NCI-H526 treated with DMSO at 0.1 percent for 48 hours (cell line): ENCODE measurements around the gene TAGLN2.
"Not testable (repeated sequence)": the region's sequence is repeated elsewhere in the genome, so short reads cannot be mapped to it uniquely, and the experiment has no call there.

ENCODE experiments used
- DNase-seq: peaks from one replicate; lab custom pipeline; 2025; lab: John Stamatoyannopoulos, UW

Gene TAGLN2

GRCh38 chr1:159921251-159921650 is 4.1 kb downstream of the TAGLN2 start:
- no peak for DNase-seq

DNA sequence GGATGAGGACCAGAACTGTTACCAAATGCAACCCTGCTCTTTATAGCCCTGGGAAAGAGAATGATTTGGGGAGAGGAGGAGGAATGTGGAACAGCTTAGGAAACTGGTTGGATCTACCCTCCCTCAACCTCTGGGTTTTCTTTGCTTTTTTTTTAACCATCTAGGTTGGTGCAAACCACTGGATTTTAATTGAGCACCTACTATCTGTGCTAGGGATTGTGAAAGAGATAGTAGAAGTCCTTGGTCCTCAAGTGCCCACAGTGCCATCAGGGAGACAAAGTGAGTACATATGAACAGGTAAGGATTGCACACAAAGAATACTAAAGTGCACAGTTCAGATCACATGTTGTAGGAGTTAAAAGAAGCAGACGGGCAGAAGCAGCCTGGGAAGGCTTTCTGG is 4.7 kb downstream of the TAGLN2 start:
- no peak for DNase-seq

GRCh38 chr1:159920202-159920601 is 5.1 kb downstream of the TAGLN2 start:
- no peak for DNase-seq

- DNase-seq = no peak
These were observed 6.0 kb downstream of the TAGLN2 start for GRCh38 chr1:159919236-159919865.

- DNase-seq = no peak
These were observed 6.7 kb downstream of the TAGLN2 start for GRCh38 chr1:159918352-159919200.

- DNase-seq = no peak
These were observed 7.6 kb downstream of the TAGLN2 start for GRCh38 chr1:159917533-159918351.

DNA sequence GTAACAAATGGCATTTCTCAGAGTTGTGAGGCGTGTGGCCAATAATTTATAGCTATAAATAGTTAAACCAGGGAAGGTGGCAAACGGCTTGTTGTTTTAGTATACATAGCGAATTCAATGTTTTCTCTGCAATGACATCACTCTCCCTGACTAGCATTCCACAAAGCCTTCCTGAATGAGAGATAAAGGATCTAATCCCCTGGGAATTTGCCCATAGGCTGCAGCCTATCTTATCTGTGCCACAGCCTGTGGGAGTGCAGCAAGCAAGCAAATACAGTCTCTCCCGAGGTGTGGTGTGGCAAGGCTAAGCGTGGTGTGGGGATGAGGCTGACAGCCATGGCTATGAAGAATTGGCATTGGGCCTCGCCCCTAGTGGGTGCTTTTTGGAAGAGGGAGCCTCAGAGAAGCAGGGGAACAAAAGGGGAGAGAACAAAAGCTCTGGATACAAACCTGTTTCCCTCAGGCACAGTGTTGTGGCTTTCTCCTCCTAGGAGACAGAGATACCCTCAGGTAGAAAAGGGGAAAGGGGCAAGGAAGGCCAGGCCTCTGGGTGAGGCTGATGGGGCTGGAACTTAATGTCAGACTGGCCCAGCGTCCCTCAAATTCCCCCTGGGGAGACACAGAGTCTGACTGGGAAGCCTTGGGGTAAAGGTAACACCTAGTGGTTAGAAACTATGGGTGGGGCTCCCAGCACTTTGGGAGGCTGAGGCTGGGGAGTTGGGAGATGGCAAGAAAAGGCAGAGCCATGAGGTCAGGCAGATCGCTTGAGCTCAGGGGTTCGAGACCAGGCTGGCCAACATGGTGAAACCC is 8.9 kb downstream of the TAGLN2 start:
- peak; percentile 96 for DNase-seq

GRCh38 chr1:159915571-159916241 is 9.6 kb downstream of the TAGLN2 start:
- no peak for DNase-seq

DNA sequence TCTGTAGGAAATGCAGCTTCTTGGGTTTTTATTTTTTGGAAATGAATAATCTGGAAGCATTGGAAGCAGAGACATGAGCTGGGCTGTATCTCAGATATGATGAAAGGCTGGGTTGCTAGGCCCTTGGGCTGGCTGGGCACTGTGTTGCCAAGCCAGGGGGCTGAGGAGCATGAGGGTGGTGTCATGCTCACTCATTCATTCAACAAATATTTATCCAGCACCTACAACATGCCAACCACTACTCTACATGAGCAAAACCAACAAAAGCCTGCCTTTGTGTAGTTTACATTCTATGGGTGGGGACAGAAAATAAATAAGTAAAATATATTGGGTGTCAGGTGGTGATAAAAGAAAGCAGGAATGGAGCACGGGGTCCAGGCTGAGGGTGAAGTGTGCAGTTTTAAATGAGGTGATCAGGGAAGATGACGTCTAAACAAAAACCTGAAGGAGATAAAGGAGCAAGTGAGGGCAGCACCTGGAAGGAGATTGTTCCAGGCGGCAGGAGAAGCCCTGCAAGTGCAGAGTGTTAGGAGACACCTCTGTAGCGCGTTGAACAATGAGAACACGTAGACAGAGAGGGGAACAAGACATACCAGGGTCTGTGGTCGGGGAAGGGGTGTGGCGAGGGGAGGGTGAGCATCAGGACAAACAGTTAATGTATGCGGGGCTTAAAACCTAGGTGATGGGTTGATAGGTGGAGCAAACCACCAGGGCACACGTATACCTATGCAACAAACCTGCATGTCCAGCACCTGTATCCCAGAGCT is 10.9 kb downstream of the TAGLN2 start:
- DNase-seq = no peak

GRCh38 chr1:159913451-159914192 is 11.7 kb downstream of the TAGLN2 start:
- DNase-seq = no peak

DNA sequence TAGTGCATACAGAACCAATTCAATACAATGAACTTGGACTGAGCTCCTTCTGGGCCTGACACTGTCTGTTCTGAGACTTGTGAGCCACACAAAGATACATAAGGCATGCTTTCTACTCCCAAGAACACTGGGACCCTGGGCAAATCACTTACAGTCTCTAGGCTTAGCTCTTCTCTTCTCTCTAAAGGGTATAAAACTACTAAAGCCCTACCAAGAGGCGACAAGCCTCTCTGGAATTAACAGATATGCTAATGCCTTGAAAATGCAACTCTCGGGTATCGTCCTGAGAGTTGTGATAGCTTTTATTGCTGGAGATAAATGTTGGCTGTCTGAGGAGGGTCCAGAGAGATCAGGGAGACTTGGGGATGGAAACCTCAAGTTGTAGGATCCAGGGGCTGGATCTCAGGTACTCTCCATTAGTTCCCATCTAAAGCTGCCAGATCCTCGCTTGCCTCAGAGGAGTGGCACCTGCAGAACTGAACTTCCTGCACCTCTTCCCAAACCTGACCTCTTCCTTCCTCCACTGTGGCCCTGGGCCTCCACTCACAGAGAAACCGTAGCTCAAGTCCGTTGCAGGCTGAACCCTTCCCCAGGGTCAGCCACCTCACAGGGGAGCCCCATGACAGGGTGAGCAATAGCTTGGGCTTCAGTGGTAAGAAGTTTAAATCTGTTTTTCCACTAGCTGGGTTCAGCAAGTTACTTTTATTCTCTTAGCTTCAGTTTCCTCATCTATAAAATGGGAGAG is 13.8 kb downstream of the TAGLN2 start:
- no peak for DNase-seq

DNA sequence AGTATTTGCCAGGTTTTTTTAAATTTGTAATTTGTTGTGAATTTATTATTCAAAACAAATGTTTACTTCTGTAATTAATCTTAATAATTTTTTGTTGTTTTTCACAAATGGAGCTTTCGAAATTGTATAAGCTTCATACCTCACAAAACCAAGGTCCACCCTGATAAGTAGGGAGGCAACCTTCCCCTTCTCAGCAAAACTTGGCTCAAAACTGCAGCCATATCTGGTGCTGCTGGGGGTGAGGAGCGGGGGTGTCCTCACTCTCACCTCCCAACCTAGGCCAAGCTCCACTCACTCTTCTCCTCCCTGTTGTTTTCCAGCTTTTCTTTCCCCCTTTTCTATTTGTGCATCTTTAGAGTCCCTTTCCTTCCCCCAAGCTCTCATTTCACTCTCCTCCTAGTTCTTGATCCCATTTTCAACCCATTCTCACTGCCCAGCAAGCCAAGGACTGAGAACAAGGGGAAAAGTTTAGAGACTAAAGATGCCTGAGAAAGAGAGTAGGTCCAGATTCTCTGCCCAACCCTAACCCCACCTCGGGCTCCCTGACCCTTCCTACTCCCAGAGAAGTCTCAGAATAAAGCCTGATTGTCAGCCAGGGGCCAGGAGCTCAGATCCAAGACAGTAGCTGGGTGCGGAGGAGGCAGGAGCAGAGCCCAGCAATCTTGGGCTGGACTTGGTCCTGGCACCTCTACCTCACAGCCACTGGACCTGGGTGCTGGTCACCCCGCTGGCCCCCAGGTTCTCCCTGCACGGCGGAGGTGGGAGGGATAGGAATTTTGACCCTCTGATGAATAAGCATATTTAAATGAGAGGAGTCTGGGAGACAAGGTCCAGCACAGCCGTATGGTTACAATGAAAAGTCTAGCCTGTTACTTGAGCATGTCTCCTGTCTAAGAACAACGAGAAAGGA is 17.0 kb downstream of the TAGLN2 start:
- DNase-seq = no peak

DNA sequence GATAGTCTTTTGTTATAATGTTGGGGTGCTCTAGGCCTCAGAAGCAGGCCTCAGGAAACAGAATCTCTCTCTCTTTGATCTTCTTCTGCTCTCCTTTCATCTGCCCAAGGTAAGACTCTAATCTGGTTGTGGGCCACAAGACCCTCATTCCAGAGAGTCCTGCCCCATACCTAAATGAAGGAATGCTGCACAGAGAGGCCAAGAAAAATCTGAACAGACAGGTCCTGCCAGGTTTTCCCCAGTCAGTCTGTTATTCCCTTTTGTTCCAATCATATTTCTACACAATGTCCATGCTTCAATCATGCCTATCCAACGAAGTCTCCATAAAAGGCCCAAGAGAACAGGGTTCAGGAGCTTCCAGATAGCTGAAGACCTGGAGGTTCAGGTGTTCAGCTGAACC is 18.3 kb downstream of the TAGLN2 start:
- no peak for DNase-seq

DNA sequence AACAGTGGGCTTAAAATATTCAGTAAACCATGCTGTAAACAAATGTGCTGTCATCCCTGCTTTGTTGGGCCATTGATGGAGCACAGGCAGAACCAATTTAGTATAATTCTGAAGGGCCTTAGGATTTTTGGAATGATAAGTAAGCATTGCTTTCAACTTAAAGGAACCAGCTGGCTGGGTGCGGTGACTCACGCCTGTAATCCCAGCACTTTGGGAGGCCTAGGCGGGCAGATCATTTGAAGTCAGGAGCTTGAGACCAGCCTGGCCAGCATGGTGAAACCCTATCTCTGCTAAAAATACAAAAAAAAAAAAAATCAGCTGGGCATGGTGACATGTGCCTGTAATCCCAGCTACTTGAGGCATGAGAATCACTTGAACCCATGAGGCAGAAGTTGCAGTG is 21.3 kb downstream of the TAGLN2 start:
- not testable (repeated sequence) for DNase-seq

DNA sequence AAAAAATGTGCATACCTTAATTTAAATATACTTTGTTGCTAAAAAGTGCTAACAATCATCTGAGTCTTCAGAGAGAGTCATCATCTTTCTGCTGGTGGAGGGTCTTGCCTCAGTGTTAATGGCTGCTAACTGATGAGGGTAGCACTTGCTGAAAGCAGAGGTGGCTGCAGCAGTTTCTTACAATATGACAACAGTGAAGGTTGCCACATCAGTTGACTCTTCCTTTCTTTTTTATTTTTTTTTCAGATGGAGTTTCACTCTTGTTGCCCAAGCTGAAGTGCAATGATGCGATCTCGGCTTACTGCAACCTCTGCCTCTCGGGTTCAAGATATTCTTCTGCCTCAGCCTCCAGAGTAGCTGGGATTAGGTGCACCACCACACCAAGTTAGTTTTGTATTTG is 22.8 kb downstream of the TAGLN2 start:
- DNase-seq = no peak

- DNase-seq = no peak
These were observed 24.4 kb downstream of the TAGLN2 start for GRCh38 chr1:159900755-159901360.

- peak; percentile 93 for DNase-seq
These were observed 25.1 kb downstream of the TAGLN2 start, which contains the start of gene CFAP45 for GRCh38 chr1:159900086-159900680. Gene CFAP45, minus strand, starts transcription at chr1:159900165. Its CDS starts 67 bp downstream, at chr1:159900098.
